Caki2 (cell line): ENCODE data around the gene RAB7A. TPM values are rescaled to one million over a fixed set of nuclear protein-coding genes. Genes with fewer than 3 reads are reported as not detected.
"Not testable (repeated sequence)": the region's sequence is repeated elsewhere in the genome, so short reads cannot be mapped to it uniquely, and the experiment has no call there.

ENCODE experiments used
- DNase-seq: peaks from one replicate; pipeline ENCODE4 v3.0.0-alpha.2; 2015; ENCODE audit warnings: low read depth
- in situ Hi-C: cut with HindIII; loops from 2 replicates; pipeline ENCODE4 v1.10.0; 2016; ENCODE audit warnings: low sequenced_read_pairs, low pct_unique_long_range_greater_than_20kb, mixed read lengths
- total RNA-seq: library from RNA; depleted of rRNA; stranded (reverse); fragments of >200 nt; shearing (Covaris generic); gene quantifications from 2 replicates; pipeline ENCODE4 v1.2.3, GENCODE V29; 2014; ENCODE audit warnings: low replicate concordance

The RAB7A gene
- total RNA-seq, 1 experiment from 2014 or later: 96.1 TPM

- in situ Hi-C loops: no loop called here
- no peak for DNase-seq
These were observed 78.2 kb downstream of the RAB7A start for GRCh38 chr3:128804017-128804810.

- DNase-seq: no peak
- in situ Hi-C loops: no loop called here
These were observed 78.8 kb downstream of the RAB7A start for GRCh38 chr3:128804811-128805155.

GRCh38 chr3:128805772-128806171, 79.8 kb downstream of the RAB7A start:
- in situ Hi-C loops: no loop called here
- DNase-seq: no peak

DNA sequence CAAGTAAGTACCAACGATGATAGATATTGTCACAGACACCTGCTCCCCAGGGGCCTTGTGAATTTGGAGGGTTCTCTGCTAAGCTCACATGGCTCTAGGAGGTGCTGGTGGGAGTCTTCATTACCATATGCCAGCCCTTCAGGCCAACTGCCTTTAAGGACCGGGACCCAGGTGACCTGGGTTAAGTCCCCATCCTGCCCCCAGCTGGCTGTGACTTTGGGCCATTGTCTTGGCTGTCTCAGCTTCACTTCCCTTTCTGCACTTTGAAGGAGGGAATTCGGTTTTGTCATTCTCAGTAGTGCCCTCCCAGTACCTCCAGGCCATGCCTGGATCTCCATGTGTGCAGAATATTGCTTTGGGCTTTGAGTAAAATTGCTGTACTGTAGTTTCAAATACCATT, 80.6 kb downstream of the RAB7A start:
- DNase-seq: no peak
- in situ Hi-C loops: no loop called here

DNA sequence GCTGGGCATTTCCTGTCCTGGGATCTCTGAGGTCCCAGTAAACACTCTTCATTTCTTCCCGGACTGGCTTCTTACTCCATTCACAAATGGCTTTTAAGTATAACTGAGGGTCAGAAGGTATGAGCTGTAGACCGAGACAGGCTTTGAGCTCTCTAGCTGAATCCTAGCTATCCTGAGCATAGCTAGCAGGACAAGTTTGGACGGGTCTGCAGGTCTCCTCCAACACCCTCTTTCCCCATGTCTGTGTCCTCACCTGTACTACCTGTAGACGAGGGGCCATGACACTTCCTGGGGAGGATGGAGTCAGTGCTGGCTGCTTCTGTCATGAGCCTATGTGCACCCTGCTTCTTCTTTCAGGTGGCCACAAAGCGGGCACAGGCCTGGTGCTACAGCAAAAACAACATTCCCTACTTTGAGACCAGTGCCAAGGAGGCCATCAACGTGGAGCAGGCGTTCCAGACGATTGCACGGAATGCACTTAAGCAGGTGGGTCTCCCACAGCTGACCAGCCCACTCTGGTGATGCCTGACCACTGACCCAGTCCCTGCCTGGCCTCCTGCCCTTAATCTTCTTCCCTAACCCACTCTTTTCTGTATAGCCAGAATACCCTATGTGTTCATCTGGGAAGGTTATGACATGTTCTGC, 81.3 kb downstream of the RAB7A start:
- in situ Hi-C loops: no loop called here
- no peak for DNase-seq

GRCh38 chr3:128808672-128809071, 82.7 kb downstream of the RAB7A start:
- in situ Hi-C loops: no loop called here
- DNase-seq: no peak

DNA sequence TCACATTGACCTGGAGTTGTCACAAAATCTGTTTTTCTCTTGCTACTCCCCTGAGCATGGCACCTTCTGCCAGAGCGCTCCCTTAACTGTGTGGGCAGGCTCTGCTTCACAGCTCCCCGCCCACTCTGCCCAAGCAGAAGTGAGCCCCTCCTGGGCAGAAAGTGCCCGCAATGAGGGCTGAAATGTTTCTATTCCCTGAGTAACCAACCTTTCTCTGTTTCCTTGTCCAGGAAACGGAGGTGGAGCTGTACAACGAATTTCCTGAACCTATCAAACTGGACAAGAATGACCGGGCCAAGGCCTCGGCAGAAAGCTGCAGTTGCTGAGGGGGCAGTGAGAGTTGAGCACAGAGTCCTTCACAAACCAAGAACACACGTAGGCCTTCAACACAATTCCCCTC, 87.1 kb downstream of the RAB7A start:
- no peak for DNase-seq
- in situ Hi-C loops: no loop called here

GRCh38 chr3:128814060-128814459, 88.1 kb downstream of the RAB7A start:
- in situ Hi-C loops: no loop called here
- no peak for DNase-seq

DNA sequence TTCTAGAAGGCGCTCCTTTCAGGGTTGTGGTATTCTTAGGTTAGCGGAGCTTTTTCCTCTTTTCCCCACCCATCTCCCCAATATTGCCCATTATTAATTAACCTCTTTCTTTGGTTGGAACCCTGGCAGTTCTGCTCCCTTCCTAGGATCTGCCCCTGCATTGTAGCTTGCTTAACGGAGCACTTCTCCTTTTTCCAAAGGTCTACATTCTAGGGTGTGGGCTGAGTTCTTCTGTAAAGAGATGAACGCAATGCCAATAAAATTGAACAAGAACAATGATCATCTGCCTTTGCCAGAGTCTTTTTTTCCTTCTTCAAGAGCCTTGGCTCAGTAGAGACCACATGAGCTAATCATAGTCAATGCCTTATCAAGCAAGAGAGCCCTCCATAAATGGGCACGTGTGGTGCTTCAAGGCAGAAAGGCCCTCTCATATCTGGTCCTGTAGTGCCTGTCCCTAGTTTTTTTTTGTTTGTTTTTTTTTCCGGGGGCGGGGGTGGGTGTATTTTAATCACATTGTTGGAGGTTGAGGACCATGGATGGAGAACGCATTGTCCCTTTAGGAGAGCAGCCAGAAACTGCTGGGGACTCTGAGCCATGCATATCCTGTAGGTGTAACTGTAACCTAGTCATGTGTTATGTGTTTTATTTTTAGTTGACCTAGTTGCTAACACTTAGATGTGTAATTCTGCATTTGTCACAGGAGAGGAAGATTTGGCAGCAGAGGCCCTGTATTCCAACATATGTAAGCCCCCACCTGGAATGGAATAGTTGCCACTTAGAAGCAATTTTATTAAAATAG, 88.7 kb downstream of the RAB7A start:
- in situ Hi-C loops: no loop called here
- DNase-seq: no peak

DNA sequence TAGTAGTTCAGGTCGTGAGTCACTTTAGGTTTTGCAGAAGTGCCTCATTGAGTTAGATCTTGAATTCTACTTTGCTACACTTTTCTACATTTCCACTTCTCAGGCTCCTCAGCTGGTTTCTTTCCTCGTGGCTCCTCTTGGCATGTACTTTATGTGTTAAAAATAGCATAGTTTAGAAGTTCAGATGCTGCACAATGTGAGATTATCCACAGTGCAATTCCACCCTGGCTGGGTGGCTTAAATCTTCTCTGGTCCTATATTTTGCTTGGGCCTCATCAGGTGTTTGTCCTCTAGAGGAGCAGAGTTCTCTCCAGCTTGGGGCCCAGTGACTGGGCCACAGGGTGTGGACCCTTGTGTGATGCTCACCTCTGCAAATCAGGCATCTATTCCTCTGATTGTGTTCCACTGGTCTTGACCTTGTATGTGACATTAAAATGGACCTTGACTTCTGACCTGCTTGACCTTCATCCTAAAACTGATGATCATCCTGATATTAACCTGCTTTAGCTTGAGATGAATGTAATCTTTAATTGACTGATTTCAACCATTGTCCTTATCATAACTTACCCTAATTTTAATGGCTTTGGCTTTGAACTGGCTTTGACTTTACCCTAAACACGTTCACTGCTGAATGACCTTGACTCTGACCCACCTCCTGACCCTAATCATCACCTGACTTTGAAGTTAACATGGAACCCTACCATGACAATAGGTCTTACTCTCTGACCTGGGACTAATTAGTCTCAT, 89.5 kb downstream of the RAB7A start:
- in situ Hi-C loops: no loop called here
- DNase-seq: no peak

GRCh38 chr3:128818186-128818787, 92.3 kb downstream of the RAB7A start:
- DNase-seq: no peak
- in situ Hi-C loops: no loop called here

GRCh38 chr3:128820252-128820839, 94.4 kb downstream of the RAB7A start:
- in situ Hi-C loops: no loop called here

GRCh38 chr3:128823008-128823407, 97.0 kb downstream of the RAB7A start:
- no peak for DNase-seq
- in situ Hi-C loops: no loop called here

More at GRCh38 chr3:128820252-128820839, 94.4 kb downstream of the RAB7A start:
- DNase-seq: no peak

DNA sequence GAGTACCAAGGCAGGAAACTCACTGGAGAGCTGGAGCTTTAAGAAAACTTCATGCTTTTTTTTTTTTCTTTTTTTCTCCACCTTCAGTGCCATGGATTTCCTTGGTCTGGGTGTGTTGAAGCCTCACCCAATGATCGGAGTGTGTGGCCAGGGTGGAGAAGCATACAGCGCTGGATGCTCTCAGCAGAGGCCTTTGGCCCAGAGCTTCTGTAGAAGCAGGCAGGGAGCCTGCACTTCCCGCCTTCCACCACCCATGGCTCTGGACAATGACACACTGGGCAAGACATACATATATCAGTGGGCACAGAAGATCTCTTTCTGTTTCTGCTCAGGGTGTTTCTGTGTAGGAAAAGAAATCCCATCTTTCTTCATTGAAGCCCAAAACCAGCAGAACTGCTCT, 97.6 kb downstream of the RAB7A start:
- no peak for DNase-seq
- in situ Hi-C loops: no loop called here

DNA sequence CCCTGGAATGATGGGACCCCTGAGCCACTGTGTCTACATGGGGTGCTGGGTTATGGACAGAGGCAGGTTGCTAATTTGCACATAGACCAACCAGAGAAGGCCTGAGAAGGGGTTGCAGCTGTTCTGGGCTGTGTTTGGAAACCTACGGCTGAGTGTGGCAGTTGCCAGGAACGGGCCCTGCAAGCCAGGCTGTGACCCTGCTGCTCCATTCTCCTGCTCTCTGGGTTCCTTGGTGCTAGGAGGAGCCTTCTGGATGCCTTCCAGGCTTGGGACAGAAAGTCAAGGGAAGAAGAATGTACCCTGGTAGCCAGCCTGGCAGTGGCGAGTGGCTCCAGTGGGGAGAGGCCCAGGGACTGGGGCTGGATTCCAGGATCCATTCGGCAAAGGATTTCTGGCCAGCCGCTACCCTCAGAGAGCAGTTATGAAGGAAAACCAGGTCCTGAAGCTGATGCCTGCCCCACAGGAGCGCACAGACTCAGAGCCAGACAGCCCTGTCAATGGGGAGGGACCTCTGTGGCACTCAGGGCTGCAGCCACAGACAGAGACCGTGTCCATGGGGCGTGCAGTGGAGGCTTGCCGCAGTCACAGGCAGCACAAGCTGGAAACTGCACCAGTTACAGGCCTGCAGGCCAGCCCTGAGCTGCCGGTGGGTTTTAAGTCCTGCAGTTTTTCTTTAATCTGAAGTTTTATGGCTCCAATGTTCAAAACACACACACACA, 98.3 kb downstream of the RAB7A start:
- in situ Hi-C loops: no loop called here

DNA sequence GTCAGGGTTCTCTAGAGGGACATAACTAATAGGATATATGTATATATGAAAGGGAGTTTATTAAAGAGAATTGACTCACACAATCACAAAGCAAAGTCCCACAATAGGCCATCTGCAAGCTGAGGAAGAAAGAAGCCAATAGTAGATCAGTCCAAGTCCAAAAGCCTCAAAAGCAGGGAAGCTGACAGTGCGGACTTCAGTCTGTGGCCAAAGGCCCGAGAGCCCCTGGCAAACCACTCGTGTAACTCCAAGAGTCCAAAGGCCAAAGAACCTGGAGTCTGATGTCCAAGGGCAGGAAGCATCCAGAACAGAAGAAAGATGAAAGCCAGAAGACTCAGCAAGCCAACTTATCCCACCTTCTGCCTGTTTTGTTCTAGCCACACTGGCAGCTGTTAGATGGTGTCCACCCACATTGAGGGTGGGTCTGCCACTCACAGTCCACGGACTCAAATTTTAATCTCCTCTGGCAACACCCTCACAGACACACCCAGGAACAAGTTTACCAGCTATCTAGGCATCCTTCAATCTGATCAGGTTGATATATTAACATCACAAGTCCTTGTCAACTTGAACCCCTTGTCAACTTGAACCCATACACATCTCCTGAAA, 99.2 kb downstream of the RAB7A start:
- in situ Hi-C loops: no loop called here
- DNase-seq: no peak

More for the DNA sequence above, 98.3 kb downstream of the RAB7A start:
- DNase-seq: no peak

GRCh38 chr3:128829087-128829486, 103.1 kb downstream of the RAB7A start:
- in situ Hi-C loops, DNase-seq: not testable (repeated sequence)
